ENCODE measurements around the gene SEL1L.

- TF ChIP-seq CTCF (tag by site-specific recombination; IDR thresholded peaks at IDR 0.05) (no peak), ZNF184 (tag by site-specific recombination; IDR thresholded peaks at IDR 0.05) (no peak), PBX3 (CRISPR knock-in tag; IDR thresholded peaks at IDR 0.05) (no peak), ZNF391 (tag by site-specific recombination; IDR thresholded peaks at IDR 0.05; ENCODE audit: borderline replicate concordance, low read depth) (no peak), ZNF664 (tag by site-specific recombination; IDR thresholded peaks at IDR 0.05) (no peak), ZNF140 (tag by site-specific recombination; IDR thresholded peaks at IDR 0.05) (no peak), REST (tag by site-specific recombination; IDR thresholded peaks at IDR 0.05) (no peak)
Measured at GRCh38 chr14:81519200-81520011, 14.2 kb downstream of the SEL1L start.

All from HEK293 (cell line).